ENCODE data around the gene ZNF440.
A peak's percentile ranks its signal among the peaks of the same experiment; 100 is the strongest.
"Not testable (repeated sequence)": the region's sequence is repeated elsewhere in the genome, so short reads cannot be mapped to it uniquely, and the experiment has no call there.

ZNF440 gene

DNA sequence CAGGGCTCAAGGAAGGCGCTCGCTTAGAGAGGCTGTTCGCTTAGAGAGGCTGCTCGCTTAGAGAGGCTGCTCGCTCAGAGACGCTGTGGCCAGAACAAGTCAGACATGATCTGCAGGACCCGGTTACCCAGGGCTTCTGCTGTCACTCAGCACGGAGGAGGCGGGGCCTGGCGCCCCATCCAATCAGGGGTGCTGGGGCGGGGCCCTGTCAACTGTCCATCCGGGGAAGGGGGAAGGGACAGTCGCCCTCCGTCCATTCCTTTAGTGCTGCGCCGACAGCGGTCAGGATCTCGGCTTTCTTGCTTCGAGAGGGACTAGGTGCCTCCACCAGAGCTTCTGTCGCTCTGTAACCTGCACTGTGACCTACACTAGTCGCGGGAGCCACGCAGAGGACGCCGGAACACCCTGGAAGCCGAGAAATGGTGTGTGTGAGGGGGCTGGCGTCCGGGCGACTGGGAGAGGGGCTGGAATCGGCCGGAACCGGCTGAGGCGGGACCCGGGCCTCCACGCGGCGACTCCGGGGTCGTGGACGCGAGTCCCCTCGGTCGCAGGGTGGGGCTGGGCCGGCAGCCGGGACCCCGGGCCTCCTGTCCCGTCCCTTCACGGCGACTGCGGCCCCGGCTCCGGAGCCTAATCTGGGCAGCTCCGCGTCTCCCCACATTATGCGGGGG, at the start of gene ZNF440:
ZNF440 (plus strand) TSS at position 245 of the 671 bp plus-strand sequence; CDS start at position 420, 175 bp downstream.
- peak; percentile 94 for DNase-seq (ENCODE audit: low read depth)

GRCh38 chr19:11766597-11767591, 47.2 kb upstream of the ZNF440 start, which contains the start of gene ZNF441:
ZNF441 (plus strand) TSS chr19:11767000; CDS start chr19:11767194, 194 bp downstream.
- peak; percentile 96 for DNase-seq (ENCODE audit: low read depth)

DNA sequence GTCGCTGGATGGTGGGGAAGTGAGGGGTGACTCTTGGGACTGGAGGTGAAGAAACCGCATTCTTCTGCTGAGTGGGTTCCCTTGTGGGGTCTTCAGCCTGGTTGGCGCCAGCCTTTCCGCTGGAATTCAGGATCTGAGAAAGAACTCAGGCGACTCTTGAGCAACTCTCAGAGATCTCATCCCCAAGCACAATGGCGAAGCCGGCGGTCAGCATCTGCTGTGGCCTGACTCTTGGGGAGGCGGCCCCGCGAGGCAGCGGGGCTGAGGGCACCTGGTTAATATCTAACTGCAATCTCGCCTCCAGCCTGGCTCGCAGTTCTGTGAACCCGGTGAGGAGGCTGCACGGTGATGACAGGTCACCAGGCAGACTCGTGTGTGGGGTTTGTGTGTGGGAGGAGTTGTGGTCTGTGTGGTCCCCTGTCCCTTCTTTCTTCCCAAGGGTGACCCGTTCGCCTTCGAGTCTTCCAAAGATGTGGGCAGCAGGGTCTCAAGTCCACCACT, 46.4 kb upstream of the ZNF440 start:
- DNase-seq (ENCODE audit: low read depth), result peak; percentile 50

DNA sequence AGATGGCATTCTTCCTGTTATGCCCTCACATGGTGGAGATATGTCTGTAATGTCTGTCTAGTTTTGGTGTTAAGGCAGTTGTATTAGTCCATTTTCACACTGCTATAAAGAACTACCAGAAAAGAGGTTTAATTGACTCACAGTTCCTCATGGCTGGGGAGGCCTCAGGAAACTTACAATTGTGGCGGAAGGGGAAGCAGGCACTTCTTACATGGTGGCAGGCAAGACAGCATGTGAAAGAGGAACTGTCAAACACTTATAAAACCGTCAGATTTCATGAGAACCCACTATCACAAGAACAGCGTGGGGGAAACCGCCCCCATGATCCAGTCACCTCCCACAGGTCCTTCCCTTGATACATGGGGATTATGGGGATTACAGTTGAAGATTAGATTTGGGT, 44.1 kb upstream of the ZNF440 start:
- no peak for DNase-seq (ENCODE audit: low read depth)

GRCh38 chr19:11771520-11771919, 42.6 kb upstream of the ZNF440 start:
- DNase-seq (ENCODE audit: low read depth), result not testable (repeated sequence)

- DNase-seq (ENCODE audit: low read depth), result not testable (repeated sequence)
Observed at GRCh38 chr19:11776669-11777068, 37.4 kb upstream of the ZNF440 start.

DNA sequence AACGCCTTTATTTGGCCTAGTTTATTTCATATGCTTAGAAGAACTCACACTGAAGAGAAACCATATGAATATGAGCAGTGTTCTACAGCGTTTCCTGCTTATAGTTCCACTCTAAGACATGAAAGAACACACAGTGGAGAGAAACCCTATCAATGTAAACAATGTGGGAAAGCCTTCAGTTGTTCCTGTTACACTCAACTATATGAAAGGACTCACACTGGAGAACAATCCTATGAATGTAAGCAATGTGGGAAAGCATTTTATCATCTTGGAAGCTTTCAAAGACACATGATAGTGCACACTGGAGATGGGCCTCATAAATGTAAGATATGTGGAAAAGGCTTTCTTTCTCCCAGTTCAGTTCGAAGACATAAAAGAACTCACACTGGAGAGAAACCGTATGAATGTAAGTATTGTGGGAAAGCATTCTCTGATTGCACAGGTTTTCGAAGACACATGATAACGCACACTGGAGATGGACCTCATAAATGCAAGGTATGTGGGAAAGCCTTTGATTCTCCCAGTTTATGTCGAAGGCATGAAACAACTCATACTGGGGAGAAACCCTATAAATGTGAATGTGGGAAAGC, 33.5 kb upstream of the ZNF440 start:
- no peak for DNase-seq (ENCODE audit: low read depth)

- DNase-seq (ENCODE audit: low read depth), result no peak
Observed at GRCh38 chr19:11781295-11782057, 32.6 kb upstream of the ZNF440 start.

- DNase-seq (ENCODE audit: low read depth), result no peak
Observed at GRCh38 chr19:11783767-11784166, 30.3 kb upstream of the ZNF440 start.

DNA sequence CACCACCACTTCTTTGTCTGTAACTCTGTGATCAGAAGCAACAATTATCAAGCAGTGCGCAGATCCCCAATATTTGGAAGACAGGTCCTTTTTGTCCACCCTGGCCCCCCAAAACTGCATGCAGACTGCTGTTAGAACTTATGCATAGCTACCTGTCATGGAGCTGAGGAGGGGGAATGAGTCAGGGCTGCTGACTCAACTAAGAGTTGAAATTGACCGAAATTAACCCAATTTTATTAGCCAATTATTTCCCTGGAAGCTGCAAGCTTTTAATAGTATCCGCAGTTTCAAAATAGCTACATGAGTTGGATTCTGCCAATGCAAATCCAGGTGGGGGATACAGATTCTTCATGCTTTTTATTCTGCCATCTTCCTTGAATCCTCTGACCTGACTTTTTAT, 29.7 kb upstream of the ZNF440 start:
- DNase-seq (ENCODE audit: low read depth), result no peak

DNA sequence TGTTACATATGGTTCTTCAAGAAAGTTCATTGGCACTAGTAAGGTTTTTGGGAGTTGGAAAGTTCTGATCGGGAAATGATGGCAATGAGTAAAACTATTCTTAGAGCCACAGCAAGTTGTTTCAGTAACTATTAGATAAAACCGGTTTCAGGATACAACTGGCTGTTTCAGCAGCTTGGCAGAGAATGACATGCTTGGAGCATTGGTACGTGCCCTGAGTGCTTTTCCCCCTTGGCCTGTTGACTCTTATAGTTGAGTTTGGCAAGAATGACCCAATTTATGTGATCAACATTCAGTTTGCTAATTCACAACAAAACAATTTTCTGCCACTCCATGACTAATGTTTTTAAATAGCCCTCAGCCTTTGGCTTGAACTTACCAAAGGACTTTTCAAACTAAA, 26.5 kb upstream of the ZNF440 start:
- no peak for DNase-seq (ENCODE audit: low read depth)

DNA sequence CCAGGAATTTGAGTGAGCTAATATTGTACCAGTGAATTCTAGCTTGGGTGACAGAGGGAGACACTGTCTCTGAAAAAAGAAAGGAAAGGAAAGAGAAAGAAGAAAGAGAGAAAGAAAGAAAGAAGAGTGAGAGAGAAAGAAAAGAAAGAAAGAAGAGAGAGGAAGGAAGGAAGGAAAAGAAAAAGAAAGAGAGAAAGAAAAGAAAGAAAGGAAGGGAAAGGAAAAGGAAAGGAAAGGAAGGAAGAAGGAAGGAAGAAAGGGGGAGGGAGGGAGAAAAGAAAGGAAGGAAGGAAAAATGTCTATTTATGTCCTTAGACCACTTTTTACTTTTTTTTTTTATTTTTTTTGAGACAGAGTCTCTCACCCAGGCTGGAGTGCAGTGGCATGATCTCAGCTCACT, 21.1 kb upstream of the ZNF440 start:
- DNase-seq (ENCODE audit: low read depth), result no peak

DNA sequence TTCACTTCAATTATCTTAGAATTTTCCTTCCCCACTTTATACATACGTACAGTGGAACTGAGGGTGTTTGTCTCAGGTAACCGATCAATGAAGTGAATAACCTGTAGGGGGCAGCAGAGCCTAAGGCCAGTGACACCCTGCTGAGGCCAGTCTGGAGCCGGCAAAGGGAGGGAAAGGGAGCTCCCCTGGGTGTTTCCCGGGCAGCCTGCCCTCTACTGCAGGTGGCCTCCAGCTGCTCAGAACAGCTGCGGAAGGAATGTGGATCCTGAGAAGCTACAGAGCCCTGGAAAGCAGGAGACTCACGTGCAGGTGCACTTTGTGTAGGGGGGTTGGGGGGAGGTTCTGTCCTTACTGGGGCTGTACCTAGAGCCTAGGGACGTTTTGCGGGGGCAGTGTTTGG, 16.6 kb upstream of the ZNF440 start:
- DNase-seq (ENCODE audit: low read depth), result peak; percentile 81

DNA sequence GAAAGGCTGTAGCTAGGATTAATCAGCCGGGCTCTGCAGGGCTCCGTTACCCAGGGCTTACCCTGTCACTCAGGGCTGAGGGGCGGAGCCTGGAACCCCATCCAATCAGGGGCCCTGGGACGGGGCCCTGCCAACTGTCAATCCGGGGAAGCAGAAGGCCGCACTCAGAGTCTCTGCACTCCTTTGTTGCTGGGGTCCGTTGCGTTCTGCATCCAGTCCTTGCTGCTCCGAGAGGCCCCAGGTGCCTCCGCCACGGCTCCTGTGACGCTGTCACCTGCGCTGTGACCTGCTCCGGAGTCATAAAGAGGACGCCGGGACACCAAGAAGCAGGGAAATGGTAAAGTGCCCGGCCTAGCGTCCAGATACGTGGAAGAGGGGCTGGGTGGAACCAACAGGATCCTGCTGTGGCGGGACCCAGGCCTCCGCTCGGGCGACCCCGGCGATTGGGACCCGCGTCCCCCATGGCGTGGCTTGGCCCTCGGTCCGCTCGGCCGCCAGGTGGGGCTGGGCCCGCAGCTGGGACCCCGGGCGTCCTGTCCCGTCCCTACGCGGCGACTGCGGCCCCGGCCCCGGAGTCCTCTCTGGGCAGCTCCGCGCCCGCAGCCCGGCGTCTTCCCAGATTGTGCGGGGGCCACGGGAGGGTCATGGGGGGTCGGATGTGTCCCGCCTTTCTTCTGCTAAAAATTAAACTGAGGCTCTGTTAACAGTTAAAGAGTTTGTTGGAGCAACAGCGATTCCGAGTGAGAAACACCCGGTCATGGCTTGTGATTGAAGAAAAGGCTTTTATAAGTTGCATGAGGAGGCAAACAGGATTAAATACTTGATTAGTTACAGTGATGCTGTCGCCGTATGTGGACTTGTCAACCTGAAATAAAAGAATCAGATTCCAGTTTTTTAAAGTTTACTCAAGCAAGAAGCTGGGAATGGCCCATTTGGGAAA, 15.4 kb upstream of the ZNF440 start, which contains the start of gene ZNF491:
ZNF491 (plus strand) TSS at position 133 of the 940 bp plus-strand sequence. CDS start 7,431 bp downstream, outside the sequence.
- DNase-seq (ENCODE audit: low read depth), result peak; percentile 91

GRCh38 chr19:11806354-11807098, 7.5 kb upstream of the ZNF440 start:
- no peak for DNase-seq (ENCODE audit: low read depth)

GRCh38 chr19:11807099-11807380, 7.0 kb upstream of the ZNF440 start:
- DNase-seq (ENCODE audit: low read depth), result no peak

DNA sequence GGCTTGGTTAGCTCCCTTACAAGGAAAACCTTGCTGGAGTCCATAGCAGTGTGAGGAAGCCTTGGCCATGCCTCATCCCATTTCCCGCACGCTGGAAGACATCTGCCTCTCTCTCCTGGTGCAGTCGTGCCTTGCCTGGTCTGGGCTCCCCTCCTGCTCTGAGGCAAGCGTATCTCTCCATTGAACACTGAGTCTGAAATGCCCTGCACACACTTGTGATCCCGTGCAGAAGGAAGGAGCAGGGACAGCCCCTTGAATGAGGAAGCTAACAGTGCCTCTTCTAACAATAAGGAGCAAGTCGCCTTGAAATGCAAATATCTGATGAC, 407 bp upstream of the ZNF440 start:
- DNase-seq (ENCODE audit: low read depth), result no peak

- DNase-seq (ENCODE audit: low read depth), result peak; percentile 33
Observed at GRCh38 chr19:11814700-11815035, 595 bp downstream of the ZNF440 start.

DNA sequence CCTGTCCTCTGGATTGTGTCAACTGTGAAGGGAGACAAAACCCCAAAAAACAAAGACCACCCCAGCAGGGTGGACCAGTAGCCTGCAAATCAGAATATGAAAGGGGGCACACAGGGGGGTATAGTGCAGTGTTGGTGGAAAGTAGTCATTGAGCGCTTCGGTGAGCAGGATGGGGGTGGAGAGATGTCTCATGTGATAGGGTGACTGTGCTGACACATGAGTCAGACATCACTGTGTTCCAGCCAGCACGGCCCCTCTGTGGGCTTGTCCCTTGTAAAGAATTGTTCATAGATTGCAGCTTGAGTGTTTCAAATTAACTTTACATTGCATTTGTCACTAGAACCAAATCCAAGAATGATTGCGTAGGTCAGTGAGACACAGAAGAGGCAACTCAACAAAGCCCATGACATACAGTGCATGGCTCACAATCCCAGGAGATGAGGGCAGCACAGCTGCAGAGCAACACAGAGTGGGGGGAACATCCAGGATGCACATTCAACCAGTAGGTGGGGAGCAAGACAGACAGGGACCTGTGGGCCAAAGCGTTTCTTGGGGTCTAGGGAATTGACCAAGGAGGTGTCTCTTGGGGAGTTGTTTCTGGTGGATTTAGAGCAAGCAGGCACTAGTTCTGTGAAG, 7.5 kb downstream of the ZNF440 start:
- DNase-seq (ENCODE audit: low read depth), result peak; percentile 51

Measured in EH (cell line).